ENCODE results near the gene MAP1LC3B2.

DNA sequence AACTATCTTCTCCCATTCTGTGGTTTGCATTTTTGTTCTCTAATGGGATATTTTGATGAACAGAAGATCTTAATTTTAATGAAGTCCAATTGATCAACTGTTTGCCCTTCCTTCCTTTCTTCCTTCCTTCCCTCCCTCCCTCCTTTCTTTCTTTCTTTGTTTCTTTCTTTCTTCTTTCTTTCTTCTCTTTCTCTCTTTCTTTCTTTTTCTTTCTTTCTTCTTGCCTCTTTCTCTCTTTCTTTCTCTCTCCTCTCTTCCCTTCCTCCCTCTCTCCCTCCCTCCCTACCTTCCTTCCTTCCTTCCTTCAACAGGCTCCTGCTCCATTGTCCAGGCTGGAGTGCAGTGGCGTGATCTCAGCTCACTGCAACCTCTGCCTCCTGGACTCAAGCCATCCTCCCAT is 18.9 kb downstream of the MAP1LC3B2 start:
- TF ChIP-seq, protein P1, sequence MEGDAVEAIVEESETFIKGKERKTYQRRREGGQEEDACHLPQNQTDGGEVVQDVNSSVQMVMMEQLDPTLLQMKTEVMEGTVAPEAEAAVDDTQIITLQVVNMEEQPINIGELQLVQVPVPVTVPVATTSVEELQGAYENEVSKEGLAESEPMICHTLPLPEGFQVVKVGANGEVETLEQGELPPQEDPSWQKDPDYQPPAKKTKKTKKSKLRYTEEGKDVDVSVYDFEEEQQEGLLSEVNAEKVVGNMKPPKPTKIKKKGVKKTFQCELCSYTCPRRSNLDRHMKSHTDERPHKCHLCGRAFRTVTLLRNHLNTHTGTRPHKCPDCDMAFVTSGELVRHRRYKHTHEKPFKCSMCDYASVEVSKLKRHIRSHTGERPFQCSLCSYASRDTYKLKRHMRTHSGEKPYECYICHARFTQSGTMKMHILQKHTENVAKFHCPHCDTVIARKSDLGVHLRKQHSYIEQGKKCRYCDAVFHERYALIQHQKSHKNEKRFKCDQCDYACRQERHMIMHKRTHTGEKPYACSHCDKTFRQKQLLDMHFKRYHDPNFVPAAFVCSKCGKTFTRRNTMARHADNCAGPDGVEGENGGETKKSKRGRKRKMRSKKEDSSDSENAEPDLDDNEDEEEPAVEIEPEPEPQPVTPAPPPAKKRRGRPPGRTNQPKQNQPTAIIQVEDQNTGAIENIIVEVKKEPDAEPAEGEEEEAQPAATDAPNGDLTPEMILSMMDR (IDR thresholded peaks at IDR 0.05; ENCODE audit: low read depth, low read length), result no peak
- TF ChIP-seq POLR2A (IDR thresholded peaks at IDR 0.05; ENCODE audit: extremely low read depth, insufficient read length) (no peak), MAX (IDR thresholded peaks at IDR 0.05; ENCODE audit: low read depth, low read length) (no peak), MYC (IDR thresholded peaks at IDR 0.05; ENCODE audit: low read depth, low read length) (no peak)
